Transverse colon (tissue), 4 donors: ENCODE results near the gene TJP3. TPM values are rescaled to one million over a fixed set of nuclear protein-coding genes. Genes with fewer than 3 reads are reported as not detected.

Experiments
- DNase-seq: peaks from one replicate; pipeline ENCODE4 v3.0.0-alpha.2; 2019
- H3K27ac ChIP-seq, 4 donors: fragments of 200-600 bp; sonication (generic); 2 replicates each; pipeline ENCODE4 v1.5.1; 2016 to 2018; ENCODE audit warnings: inconsistent platforms in 4 of 4
- H3K27me3 ChIP-seq: fragments of 200-600 bp; sonication (generic); 2 replicates; pipeline ENCODE4 v1.5.1; 2017; ENCODE audit warnings: inconsistent platforms
- H3K36me3 ChIP-seq, 4 donors: fragments of 200-600 bp; sonication (generic); 2 replicates each; pipeline ENCODE4 v1.5.1; 2017 to 2019; ENCODE audit warnings: inconsistent platforms in 4 of 4
- H3K4me1 ChIP-seq, 4 donors: fragments of 200-600 bp; sonication (generic); 2 replicates each; pipeline ENCODE4 v1.5.1; 2017 to 2020; ENCODE audit warnings: inconsistent platforms in 4 of 4
- H3K4me3 ChIP-seq, 4 donors: fragments of 200-600 bp; sonication (generic); 1 replicate in 1 of 4; 2 replicates in 3 of 4; pipeline versions ENCODE4 v1.5.1 to v1.6.1; 2017 to 2019; ENCODE audit warnings: inconsistent platforms in 4 of 4
- H3K9me3 ChIP-seq, 2 donors: fragments of 200-600 bp; sonication (generic); 2 replicates each; pipeline ENCODE4 v1.5.1; 2017 to 2019; ENCODE audit warnings: inconsistent platforms in 2 of 2
- EP300 ChIP-seq: sonication (generic); formaldehyde crosslinking; IDR thresholded peaks from one replicate; pipeline ENCODE4 v1.6.1; 2017; ENCODE audit warnings: antibody characterized with exemption, low read depth
- POLR2A ChIP-seq: fragments of 450-650 bp; IDR thresholded peaks from one replicate; pipeline ENCODE4 v1.6.1; 2016; ENCODE audit warnings: antibody characterized with exemption, mild to moderate bottlenecking, moderate library complexity
- POLR2AphosphoS5 ChIP-seq, 3 donors: sonication (generic); formaldehyde crosslinking; IDR thresholded peaks; one replicate each; pipeline ENCODE4 v1.6.1; 2016; ENCODE audit warnings: antibody characterized with exemption in 3 of 3
- WGBS, 2 donors: methylation state at CpG; one replicate each; pipeline ENCODE4 v1.1.5; 2018; ENCODE audit warnings: low coverage in 1 of 2; 5-methylcytosine and 5-hydroxymethylcytosine counted together
- in situ Hi-C, 4 donors: fragments of 200-750 bp; cut with MboI; loops; one replicate each; pipeline versions ENCODE4 v1.15.0 to v1.15.1; 2017; ENCODE audit warnings: low sequenced_read_pairs in 3 of 4, low pct_ligation_motif_present in 1 of 4, low pct_unique_long_range_greater_than_20kb in 1 of 4
- intact Hi-C: fragments of 100-400 bp; cut with DNase I; formaldehyde crosslinking; loops from one replicate; pipeline ENCODE4 v1.15.1; 2023; ENCODE audit warnings: low total_unique reads
- total RNA-seq, 4 donors: library from RNA; depleted of rRNA; stranded (reverse); fragments of >200 nt; gene quantifications; one replicate each; pipeline ENCODE4 v1.1.0, GENCODE V29; 2016
- TF ChIP-seq, protein P1 (sequence below), 5 experiments: fragments of 200-600 bp in 3 of 5; fragments of 450-650 bp in 2 of 5; sonication (generic) in 3 of 5; IDR thresholded peaks; 1 replicate in 2 of 5; 2 replicates in 3 of 5; pipeline ENCODE4 v1.5.1; 2016 to 2017; ENCODE audit warnings: antibody characterized with exemption in 5 of 5, inconsistent platforms in 3 of 5, mild to moderate bottlenecking in 2 of 5, moderate library complexity in 1 of 5

The TJP3 gene
- total RNA-seq, 4 donors from 2014 or later, result 234 to 894 (median 282) TPM

DNA sequence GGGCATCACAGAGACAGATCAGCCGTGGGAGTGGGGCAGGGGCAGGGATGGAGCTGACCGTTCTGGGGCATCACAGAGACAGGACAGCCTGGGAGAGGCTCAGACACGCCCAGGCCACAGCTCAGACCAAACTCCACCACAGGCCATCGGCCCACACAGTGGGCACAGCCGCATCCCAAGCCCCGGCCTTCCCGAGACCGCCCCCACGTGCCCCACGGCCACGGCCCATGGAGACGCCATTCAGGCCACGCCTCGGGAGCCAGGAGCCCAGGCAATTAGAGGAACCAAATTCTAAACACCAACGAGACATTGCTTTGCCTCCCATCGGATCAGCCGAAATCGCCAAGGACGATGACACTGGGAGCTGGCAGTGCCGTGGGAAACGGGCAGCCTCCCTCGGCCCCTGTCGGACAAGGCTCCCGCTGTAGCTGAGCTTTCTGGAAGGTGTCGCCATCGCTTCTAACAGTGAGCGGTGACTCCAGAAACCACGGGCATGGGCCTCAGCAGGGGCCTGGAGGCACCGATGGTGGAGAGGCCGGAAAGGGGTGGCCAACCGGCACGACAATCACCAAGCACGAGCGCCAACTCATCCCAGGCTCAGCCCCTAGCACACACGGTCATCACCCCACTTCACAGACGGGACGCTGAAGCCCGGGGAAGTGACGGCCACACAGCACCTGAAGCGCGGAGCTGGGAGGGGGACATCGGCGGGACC is 10.4 kb upstream of the TJP3 start:
- intact Hi-C loops, result no loop called here
- DNase-seq, result no peak
- peak overlapping the region in 2 of 4 donors; percentile 90 to 98 for H3K4me3 ChIP-seq
- WGBS, 2 donors, result 84% methylated on average over 43 of the region's 43 CpGs; no CpG with 5 or more reads in 1 of the 2 donors
- in situ Hi-C loops, result no loop called here
- H3K36me3 ChIP-seq, result no peaks in the 10 kb centered on the region
- peak overlapping the region; percentile 84 to 93 (median 87) for H3K27ac ChIP-seq
- no peaks in the 10 kb centered on the region for H3K27me3 ChIP-seq
- TF ChIP-seq POLR2A (no peak), POLR2AphosphoS5 (IDR thresholded peaks at IDR 0.05) (no peak), EP300 (no peak)
- TF ChIP-seq, protein P1, sequence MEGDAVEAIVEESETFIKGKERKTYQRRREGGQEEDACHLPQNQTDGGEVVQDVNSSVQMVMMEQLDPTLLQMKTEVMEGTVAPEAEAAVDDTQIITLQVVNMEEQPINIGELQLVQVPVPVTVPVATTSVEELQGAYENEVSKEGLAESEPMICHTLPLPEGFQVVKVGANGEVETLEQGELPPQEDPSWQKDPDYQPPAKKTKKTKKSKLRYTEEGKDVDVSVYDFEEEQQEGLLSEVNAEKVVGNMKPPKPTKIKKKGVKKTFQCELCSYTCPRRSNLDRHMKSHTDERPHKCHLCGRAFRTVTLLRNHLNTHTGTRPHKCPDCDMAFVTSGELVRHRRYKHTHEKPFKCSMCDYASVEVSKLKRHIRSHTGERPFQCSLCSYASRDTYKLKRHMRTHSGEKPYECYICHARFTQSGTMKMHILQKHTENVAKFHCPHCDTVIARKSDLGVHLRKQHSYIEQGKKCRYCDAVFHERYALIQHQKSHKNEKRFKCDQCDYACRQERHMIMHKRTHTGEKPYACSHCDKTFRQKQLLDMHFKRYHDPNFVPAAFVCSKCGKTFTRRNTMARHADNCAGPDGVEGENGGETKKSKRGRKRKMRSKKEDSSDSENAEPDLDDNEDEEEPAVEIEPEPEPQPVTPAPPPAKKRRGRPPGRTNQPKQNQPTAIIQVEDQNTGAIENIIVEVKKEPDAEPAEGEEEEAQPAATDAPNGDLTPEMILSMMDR (IDR thresholded peaks at IDR 0.05), result no peak
- H3K4me1 ChIP-seq, result peaks cover 10 to 34% (median 22%) of the 10 kb centered on the region in 4 donors
- no peaks in the 10 kb centered on the region for H3K9me3 ChIP-seq

DNA sequence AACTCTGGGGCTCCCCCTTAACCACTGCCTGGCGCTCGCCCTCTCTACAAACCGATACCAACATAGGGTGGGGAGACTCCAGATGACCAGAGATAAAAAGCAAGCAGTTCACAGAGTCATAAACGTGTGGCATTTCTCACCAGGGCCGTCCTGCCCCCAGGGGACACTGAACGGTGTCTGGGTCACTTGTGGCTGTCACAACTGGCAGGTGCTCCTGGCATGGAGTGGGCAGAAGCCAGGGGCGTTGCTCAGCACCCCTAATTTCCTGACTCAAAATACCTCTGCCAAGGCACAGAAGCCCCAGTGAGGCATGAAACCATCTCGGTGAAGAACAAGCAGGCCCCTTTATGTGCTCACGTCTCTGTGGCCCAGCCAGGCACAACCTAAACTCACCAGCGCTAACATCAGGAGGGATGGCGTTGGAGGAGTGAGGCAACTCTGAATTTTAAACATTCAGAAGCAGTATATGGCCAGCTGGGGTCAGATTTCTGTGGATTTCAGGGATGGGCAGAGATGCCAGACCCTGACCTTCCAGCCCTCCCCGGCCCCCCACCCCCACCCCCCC is 9.7 kb upstream of the TJP3 start:
- 60 to 93% methylated on average over 3 to 12 of the region's 12 CpGs for WGBS, 2 donors
- H3K36me3 ChIP-seq, result no peaks in the 10 kb centered on the region
- no peaks in the 10 kb centered on the region for H3K9me3 ChIP-seq
- H3K27ac ChIP-seq, result peak overlapping the region; percentile 84 to 93 (median 87)
- H3K27me3 ChIP-seq, result no peaks in the 10 kb centered on the region
- peak overlapping the region in 3 of 4 donors; percentile 90 to 99 (median 98) for H3K4me3 ChIP-seq
- intact Hi-C loops (no loop called here), in situ Hi-C loops (no loop called here)
- peaks cover 10 to 29% (median 22%) of the 10 kb centered on the region in 4 donors for H3K4me1 ChIP-seq
- no peak for TF ChIP-seq POLR2A
- no peak for TF ChIP-seq EP300
- TF ChIP-seq, protein P1 (IDR thresholded peaks at IDR 0.05), result no peak
- no peak for TF ChIP-seq POLR2AphosphoS5 (IDR thresholded peaks at IDR 0.05)
- no peak for DNase-seq

DNA sequence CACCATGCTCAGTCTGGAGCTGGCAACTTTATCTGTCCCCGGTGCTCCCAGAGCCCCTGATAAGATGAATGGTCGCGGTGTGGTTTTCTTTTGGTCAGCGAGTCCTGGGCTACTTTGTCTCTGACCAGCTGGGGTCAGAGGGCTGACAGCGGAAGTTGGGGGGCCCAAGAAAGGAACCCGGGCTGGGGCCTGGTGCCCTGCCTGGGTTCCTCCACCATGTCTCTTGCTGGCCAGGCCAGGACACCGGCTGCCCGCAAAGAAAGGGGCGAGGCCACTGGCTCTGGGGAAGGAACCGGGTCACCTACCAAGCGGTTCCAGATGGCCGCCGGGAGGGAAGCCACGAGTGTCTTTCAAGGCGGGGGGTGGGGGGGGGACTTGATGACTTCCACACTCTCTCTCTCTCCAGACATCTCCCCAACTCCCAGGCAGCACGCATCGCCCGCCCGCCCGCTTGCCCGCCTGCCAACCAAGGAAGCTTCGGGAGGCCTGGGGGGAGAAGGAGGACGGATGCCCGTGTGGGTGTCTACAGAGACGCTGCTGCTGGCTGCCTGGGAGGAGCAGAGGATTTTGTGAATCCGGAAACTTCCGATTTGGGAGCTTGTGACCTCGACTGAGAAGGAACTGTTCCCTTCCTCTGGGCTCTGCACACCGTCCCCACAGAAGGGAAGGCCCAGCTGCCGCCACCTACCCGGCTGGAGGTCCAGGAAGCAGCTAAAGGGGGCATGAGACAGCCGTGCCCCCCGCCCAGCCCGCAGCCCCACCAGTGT is 9.0 kb upstream of the TJP3 start:
- Histone ChIP-seq H3K27ac (peak overlapping the region; percentile 84 to 93 (median 87)), H3K4me1 (peaks cover 10 to 28% (median 20%) of the 10 kb centered on the region in 4 donors), H3K9me3 (no peaks in the 10 kb centered on the region), H3K36me3 (no peaks in the 10 kb centered on the region), H3K4me3 (peak overlapping the region; percentile 69 to 99 (median 94)), H3K27me3 (no peaks in the 10 kb centered on the region)
- intact Hi-C loops (no loop called here), in situ Hi-C loops (no loop called here)
- DNase-seq, result peak; percentile 50
- WGBS, 2 donors, result 11% methylated on average over 28 of the region's 34 CpGs; no CpG with 5 or more reads in 1 of the 2 donors
- TF ChIP-seq POLR2A (peak; percentile 33), POLR2AphosphoS5 (IDR thresholded peaks at IDR 0.05) (peak in 2 of 3 donors; percentile 16 to 43), EP300 (no peak)
- TF ChIP-seq, protein P1 (IDR thresholded peaks at IDR 0.05), result no peak
